Endodermal cell (in vitro differentiated cells): ENCODE measurements around the gene ARMC2. TPM values are rescaled to one million over a fixed set of nuclear protein-coding genes. Genes with fewer than 3 reads are reported as not detected.
"Not testable (repeated sequence)": the region's sequence is repeated elsewhere in the genome, so short reads cannot be mapped to it uniquely, and the experiment has no call there.

Experiments used
- DNase-seq: peaks from one replicate; pipeline ENCODE4 v3.0.0-alpha.2; 2017
- H3K27ac ChIP-seq: 2 replicates; pipeline ENCODE4 v1.5.1; 2013; ENCODE audit warnings: mild to moderate bottlenecking, low read depth, low read length, moderate library complexity
- H3K27me3 ChIP-seq: 2 replicates; pipeline ENCODE4 v1.6.1; 2013; ENCODE audit warnings: mild to moderate bottlenecking, low read length, moderate library complexity; ENCODE audit not compliant: insufficient read depth, control insufficient read depth, poor library complexity, severe bottlenecking
- H3K36me3 ChIP-seq: 2 replicates; pipeline ENCODE4 v1.7.0; 2013; ENCODE audit warnings: mild to moderate bottlenecking, low read length, moderate library complexity; ENCODE audit not compliant: control insufficient read depth, insufficient read depth
- H3K4me1 ChIP-seq: one replicate; pipeline ENCODE4 v1.7.0; 2013; ENCODE audit warnings: low read length; ENCODE audit not compliant: control insufficient read depth, insufficient read depth
- H3K4me3 ChIP-seq: 2 replicates; pipeline ENCODE4 v1.5.1; 2013; ENCODE audit warnings: mild to moderate bottlenecking, low read length, moderate library complexity
- H3K9ac ChIP-seq: 2 replicates; pipeline ENCODE4 v1.6.1; 2013; ENCODE audit warnings: mild to moderate bottlenecking, low read length, moderate library complexity; ENCODE audit not compliant: poor library complexity, severe bottlenecking; ENCODE audit errors: extremely low read depth
- H3K9me3 ChIP-seq: 2 replicates; pipeline ENCODE4 v1.6.1; 2013; ENCODE audit warnings: mild to moderate bottlenecking, low read length, moderate library complexity; ENCODE audit not compliant: control insufficient read depth
- H3K27ac Mint-ChIP-seq: 2 replicates; pipeline ENCODE4 v1.8.0; 2020; ENCODE audit warnings: mixed read lengths
- H3K27me3 Mint-ChIP-seq: 2 replicates; pipeline ENCODE4 v1.8.0; 2021; ENCODE audit warnings: mild to moderate bottlenecking, mixed read lengths; ENCODE audit not compliant: insufficient read depth
- H3K36me3 Mint-ChIP-seq: 2 replicates; pipeline ENCODE4 v1.8.0; 2020; ENCODE audit warnings: low read depth, mixed read lengths
- H3K4me1 Mint-ChIP-seq: 2 replicates; pipeline ENCODE4 v1.8.0; 2020; ENCODE audit warnings: mixed read lengths
- H3K4me3 Mint-ChIP-seq: 2 replicates; pipeline ENCODE4 v1.8.0; 2020; ENCODE audit warnings: mild to moderate bottlenecking, moderate library complexity, mixed read lengths
- H3K9me3 Mint-ChIP-seq: 2 replicates; pipeline ENCODE4 v1.8.0; 2020; ENCODE audit warnings: mild to moderate bottlenecking, mixed read lengths
- WGBS, 2 experiments: methylation state at CpG; one replicate each; pipeline versions ENCODE4 v1.1.5 to v1.1.7; 2013; ENCODE audit warnings: missing lambda C conversion rate in 2 of 2, mixed read lengths in 1 of 2; ENCODE audit not compliant: insufficient coverage in 1 of 2, insufficient read length in 1 of 2; 5-methylcytosine and 5-hydroxymethylcytosine counted together
- total RNA-seq, 2 donors: library from RNA; stranded (reverse); fragmentation: NEBNext Ultra II Directional in 1 of 2; extraction: Animal tissue kit (Norgen Biotek cat#: 25700) in 1 of 2; gene quantifications; 2 replicates in 1 of 2; 3 replicates in 1 of 2; pipeline ENCODE4 v1.2.1, GENCODE V29; 2021
- TF ChIP-seq, protein P1 (sequence below): fragments of 200-600 bp; sonication (generic); conservative IDR thresholded peaks from 2 replicates; pipeline ENCODE4 v1.5.0; 2021; ENCODE audit warnings: antibody characterized with exemption, mild to moderate bottlenecking

The ARMC2 gene
- total RNA-seq, 2 donors from 2014 or later: 7.1 to 8.3 TPM

GRCh38 chr6:108969776-108970175 lies 121.6 kb downstream of the ARMC2 start:
- H3K27ac ChIP-seq: no peak overlapping the region
- WGBS, 2 experiments: 79% methylated on average over 2 of the region's 2 CpGs; no CpG with 5 or more reads in 1 of the 2 experiments

DNA sequence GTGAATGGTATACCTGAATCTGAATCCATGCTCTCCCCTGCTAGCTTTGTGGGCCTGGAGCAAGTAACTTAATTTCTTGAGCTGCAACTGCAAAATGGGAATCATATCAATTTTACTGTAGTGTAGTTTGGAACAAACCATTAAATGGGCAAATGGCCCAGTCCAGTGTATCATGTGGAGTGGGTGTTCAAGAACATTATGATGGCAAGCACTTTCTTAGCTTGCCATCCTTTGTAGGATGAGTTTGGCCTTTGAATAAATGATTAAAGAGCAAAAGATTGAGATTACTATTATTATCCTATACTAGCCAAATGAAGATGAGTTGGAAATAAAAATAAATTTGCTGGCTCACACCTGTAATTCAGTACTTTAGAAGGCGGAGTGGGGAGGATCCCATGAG lies 126.0 kb downstream of the ARMC2 start:
- no peaks in the 10 kb centered on the region for H3K36me3 ChIP-seq
- no peaks in the 10 kb centered on the region for H3K9me3 ChIP-seq
- H3K4me3 ChIP-seq: no peak overlapping the region
- TF ChIP-seq, protein P1, sequence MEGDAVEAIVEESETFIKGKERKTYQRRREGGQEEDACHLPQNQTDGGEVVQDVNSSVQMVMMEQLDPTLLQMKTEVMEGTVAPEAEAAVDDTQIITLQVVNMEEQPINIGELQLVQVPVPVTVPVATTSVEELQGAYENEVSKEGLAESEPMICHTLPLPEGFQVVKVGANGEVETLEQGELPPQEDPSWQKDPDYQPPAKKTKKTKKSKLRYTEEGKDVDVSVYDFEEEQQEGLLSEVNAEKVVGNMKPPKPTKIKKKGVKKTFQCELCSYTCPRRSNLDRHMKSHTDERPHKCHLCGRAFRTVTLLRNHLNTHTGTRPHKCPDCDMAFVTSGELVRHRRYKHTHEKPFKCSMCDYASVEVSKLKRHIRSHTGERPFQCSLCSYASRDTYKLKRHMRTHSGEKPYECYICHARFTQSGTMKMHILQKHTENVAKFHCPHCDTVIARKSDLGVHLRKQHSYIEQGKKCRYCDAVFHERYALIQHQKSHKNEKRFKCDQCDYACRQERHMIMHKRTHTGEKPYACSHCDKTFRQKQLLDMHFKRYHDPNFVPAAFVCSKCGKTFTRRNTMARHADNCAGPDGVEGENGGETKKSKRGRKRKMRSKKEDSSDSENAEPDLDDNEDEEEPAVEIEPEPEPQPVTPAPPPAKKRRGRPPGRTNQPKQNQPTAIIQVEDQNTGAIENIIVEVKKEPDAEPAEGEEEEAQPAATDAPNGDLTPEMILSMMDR: no peak
- H3K9ac ChIP-seq: no peak overlapping the region
- Mint-ChIP-seq H3K4me1 (peaks cover 9% of the 10 kb centered on the region), H3K36me3 (no peaks in the 10 kb centered on the region), H3K9me3 (peaks cover 11% of the 10 kb centered on the region), H3K27ac (no peak overlapping the region), H3K4me3 (no peak overlapping the region), H3K27me3 (peaks cover 4% of the 10 kb centered on the region)
- H3K4me1 ChIP-seq: no peaks in the 10 kb centered on the region
- H3K27me3 ChIP-seq: no peaks in the 10 kb centered on the region
- DNase-seq: no peak
- WGBS, 2 experiments: 96% methylated on average over 1 of the region's 1 CpG; no CpG with 5 or more reads in 1 of the 2 experiments
- H3K27ac ChIP-seq: no peak overlapping the region

More at GRCh38 chr6:108969776-108970175, 121.6 kb downstream of the ARMC2 start:
- Histone ChIP-seq H3K27me3 (no peaks in the 10 kb centered on the region), H3K9me3 (no peaks in the 10 kb centered on the region), H3K9ac (no peak overlapping the region), H3K4me3 (no peak overlapping the region), H3K4me1 (peaks cover 5% of the 10 kb centered on the region), H3K36me3 (no peaks in the 10 kb centered on the region)
- Mint-ChIP-seq H3K27me3 (no peaks in the 10 kb centered on the region), H3K27ac (no peak overlapping the region), H3K9me3 (no peaks in the 10 kb centered on the region), H3K4me3 (no peak overlapping the region), H3K36me3 (no peaks in the 10 kb centered on the region), H3K4me1 (peaks cover 30% of the 10 kb centered on the region)
- TF ChIP-seq, protein P1: no peak
- no peak for DNase-seq

DNA sequence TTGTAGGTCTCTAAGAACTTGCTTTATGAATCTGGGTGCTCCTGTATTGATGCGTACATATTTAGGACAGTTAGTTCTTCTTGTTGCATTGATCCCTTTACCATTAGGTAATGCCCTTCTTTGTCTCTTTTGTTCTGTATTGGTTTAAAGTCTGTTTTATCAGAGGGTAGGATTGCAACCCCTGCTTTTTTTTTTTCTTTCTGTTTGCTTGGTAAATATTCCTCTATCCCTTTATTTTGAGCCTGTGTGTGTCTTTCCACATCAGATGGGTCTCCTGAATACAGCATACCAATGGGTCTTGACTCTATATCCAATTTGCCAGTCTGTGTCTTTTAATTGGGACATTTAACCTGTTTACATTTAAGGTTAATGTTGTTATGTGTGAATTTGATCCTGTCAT lies 130.4 kb downstream of the ARMC2 start:
- peaks cover 20% of the 10 kb centered on the region for H3K9me3 Mint-ChIP-seq
- not testable (repeated sequence) for H3K9ac ChIP-seq, H3K36me3 ChIP-seq, H3K27me3 ChIP-seq, DNase-seq, H3K4me1 ChIP-seq, H3K4me3 Mint-ChIP-seq, H3K4me1 Mint-ChIP-seq, H3K9me3 ChIP-seq, H3K4me3 ChIP-seq, H3K27ac ChIP-seq, H3K36me3 Mint-ChIP-seq, H3K27ac Mint-ChIP-seq, H3K27me3 Mint-ChIP-seq
- WGBS, 2 experiments: 100% methylated on average over 1 of the region's 1 CpG; no CpG with 5 or more reads in 1 of the 2 experiments
